ENCODE results near the gene TNFAIP8.

DNA sequence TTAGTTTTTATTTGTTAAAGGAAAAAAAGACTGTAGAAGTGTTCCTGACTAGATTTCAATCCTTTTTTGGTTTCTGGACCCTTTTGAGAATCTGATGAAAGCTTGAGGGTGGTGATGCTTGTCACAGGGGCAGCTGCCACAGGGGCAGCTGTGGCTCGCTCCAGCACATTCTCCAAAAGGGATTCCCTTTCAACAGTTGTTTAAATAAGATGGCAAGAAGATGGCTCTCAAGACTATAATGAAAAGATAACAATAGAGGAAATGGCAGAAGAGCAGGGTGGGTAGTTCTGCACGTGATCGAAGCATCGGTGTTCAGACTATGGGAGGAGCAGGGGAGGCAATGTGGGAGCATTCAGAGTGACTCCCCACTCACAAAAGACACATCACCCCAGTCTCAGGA lies 46.5 kb upstream of the TNFAIP8 start:
- TF ChIP-seq, protein P1, sequence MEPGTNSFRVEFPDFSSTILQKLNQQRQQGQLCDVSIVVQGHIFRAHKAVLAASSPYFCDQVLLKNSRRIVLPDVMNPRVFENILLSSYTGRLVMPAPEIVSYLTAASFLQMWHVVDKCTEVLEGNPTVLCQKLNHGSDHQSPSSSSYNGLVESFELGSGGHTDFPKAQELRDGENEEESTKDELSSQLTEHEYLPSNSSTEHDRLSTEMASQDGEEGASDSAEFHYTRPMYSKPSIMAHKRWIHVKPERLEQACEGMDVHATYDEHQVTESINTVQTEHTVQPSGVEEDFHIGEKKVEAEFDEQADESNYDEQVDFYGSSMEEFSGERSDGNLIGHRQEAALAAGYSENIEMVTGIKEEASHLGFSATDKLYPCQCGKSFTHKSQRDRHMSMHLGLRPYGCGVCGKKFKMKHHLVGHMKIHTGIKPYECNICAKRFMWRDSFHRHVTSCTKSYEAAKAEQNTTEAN (CRISPR knock-in tag; IDR thresholded peaks at IDR 0.05), result no peak
- TF ChIP-seq ATF3 (CRISPR knock-in tag; conservative IDR thresholded peaks at IDR 0.05), result no peak
- TF ChIP-seq, protein P2, sequence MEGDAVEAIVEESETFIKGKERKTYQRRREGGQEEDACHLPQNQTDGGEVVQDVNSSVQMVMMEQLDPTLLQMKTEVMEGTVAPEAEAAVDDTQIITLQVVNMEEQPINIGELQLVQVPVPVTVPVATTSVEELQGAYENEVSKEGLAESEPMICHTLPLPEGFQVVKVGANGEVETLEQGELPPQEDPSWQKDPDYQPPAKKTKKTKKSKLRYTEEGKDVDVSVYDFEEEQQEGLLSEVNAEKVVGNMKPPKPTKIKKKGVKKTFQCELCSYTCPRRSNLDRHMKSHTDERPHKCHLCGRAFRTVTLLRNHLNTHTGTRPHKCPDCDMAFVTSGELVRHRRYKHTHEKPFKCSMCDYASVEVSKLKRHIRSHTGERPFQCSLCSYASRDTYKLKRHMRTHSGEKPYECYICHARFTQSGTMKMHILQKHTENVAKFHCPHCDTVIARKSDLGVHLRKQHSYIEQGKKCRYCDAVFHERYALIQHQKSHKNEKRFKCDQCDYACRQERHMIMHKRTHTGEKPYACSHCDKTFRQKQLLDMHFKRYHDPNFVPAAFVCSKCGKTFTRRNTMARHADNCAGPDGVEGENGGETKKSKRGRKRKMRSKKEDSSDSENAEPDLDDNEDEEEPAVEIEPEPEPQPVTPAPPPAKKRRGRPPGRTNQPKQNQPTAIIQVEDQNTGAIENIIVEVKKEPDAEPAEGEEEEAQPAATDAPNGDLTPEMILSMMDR (IDR thresholded peaks at IDR 0.05), result no peak
- no peak for TF ChIP-seq MAX (CRISPR knock-in tag; IDR thresholded peaks at IDR 0.05)
- no peak for TF ChIP-seq JUN (CRISPR knock-in tag; IDR thresholded peaks at IDR 0.05)

All from WTC11 (cell line).